Myocyte (in vitro differentiated cells): ENCODE measurements around the gene CDH5. TPM values are rescaled to one million over a fixed set of nuclear protein-coding genes. Genes with fewer than 3 reads are reported as not detected.
A peak's percentile ranks its signal among the peaks of the same experiment; 100 is the strongest.
"Not testable (repeated sequence)": the region's sequence is repeated elsewhere in the genome, so short reads cannot be mapped to it uniquely, and the experiment has no call there.

ENCODE experiments used
- DNase-seq: peaks from one replicate; pipeline ENCODE4 v3.0.0-alpha.2; 2012; ENCODE audit warnings: low read depth
- polyA plus RNA-seq: library from polyadenylated mRNA; unstranded; fragments of >200 nt; gene quantifications from one replicate; pipeline ENCODE4 v1.2.1, GENCODE V29; 2012; ENCODE audit warnings: missing spikeins
- total RNA-seq: library from RNA; depleted of rRNA; stranded (reverse); fragments of >200 nt; gene quantifications from 2 replicates; pipeline ENCODE4 v1.2.3, GENCODE V29; 2014

CDH5 gene
- not detected in 2 replicates for total RNA-seq
- polyA plus RNA-seq, result not detected

GRCh38 chr16:66366433-66367299, at the start of gene CDH5:
TSS of gene CDH5 (plus strand) at chr16:66366691. CDS start at chr16:66379338, 12,647 bp downstream.
- DNase-seq, result no peak

GRCh38 chr16:66318505-66318904, 48.0 kb upstream of the CDH5 start:
- DNase-seq, result no peak

GRCh38 chr16:66320774-66321173, 45.7 kb upstream of the CDH5 start:
- DNase-seq, result no peak

GRCh38 chr16:66322174-66322573, 44.3 kb upstream of the CDH5 start:
- DNase-seq, result no peak

- DNase-seq, result peak; percentile 59
Measured at GRCh38 chr16:66324815-66325515, 41.5 kb upstream of the CDH5 start.

GRCh38 chr16:66325717-66326376, 40.6 kb upstream of the CDH5 start:
- DNase-seq, result no peak

GRCh38 chr16:66326991-66327513, 39.4 kb upstream of the CDH5 start:
- DNase-seq, result peak; percentile 26

GRCh38 chr16:66328282-66328681, 38.2 kb upstream of the CDH5 start:
- no peak for DNase-seq

GRCh38 chr16:66331464-66331863, 35.0 kb upstream of the CDH5 start:
- not testable (repeated sequence) for DNase-seq

GRCh38 chr16:66332634-66333610, 33.6 kb upstream of the CDH5 start:
- DNase-seq, result no peak

- DNase-seq, result no peak
Measured at GRCh38 chr16:66334853-66335574, 31.5 kb upstream of the CDH5 start.

- DNase-seq, result peak; percentile 97
Measured at GRCh38 chr16:66335704-66336329, 30.7 kb upstream of the CDH5 start.

GRCh38 chr16:66337463-66338188, 28.9 kb upstream of the CDH5 start:
- no peak for DNase-seq

- DNase-seq, result peak; percentile 22
Measured at GRCh38 chr16:66342294-66342900, 24.1 kb upstream of the CDH5 start.

- peak; percentile 58 for DNase-seq
Measured at GRCh38 chr16:66344533-66345145, 21.9 kb upstream of the CDH5 start.

- no peak for DNase-seq
Measured at GRCh38 chr16:66346221-66346620, 20.3 kb upstream of the CDH5 start.

GRCh38 chr16:66352304-66352703, 14.2 kb upstream of the CDH5 start:
- no peak for DNase-seq

GRCh38 chr16:66353055-66353454, 13.4 kb upstream of the CDH5 start:
- DNase-seq, result no peak
